Ovary (tissue), 9 donors: Measurements from ENCODE around the gene KCNJ1. TPM values are rescaled to one million over a fixed set of nuclear protein-coding genes. Genes with fewer than 3 reads are reported as not detected.

Experiments used
- DNase-seq, 5 donors: peaks; one replicate each; pipeline ENCODE4 v3.0.0-alpha.2; 2019 to 2020
- H3K27ac ChIP-seq, 2 donors: fragments of 200-600 bp; one replicate each; pipeline versions ENCODE4 v1.5.1 to v1.8.0; 2019 to 2022
- H3K27me3 ChIP-seq: fragments of 200-600 bp; one replicate; pipeline ENCODE4 v1.8.0; 2022
- H3K36me3 ChIP-seq: fragments of 200-600 bp; sonication (generic); one replicate; pipeline ENCODE4 v1.5.1; 2019
- H3K4me1 ChIP-seq: one replicate; pipeline ENCODE4 v1.8.1; 2013; ENCODE audit warnings: mild to moderate bottlenecking, moderate library complexity; ENCODE audit not compliant: insufficient read depth
- H3K4me3 ChIP-seq: fragments of 200-600 bp; sonication (generic); one replicate; pipeline ENCODE4 v1.5.1; 2017
- H3K9me3 ChIP-seq, 2 donors: fragments of 200-600 bp in 1 of 2; sonication (generic) in 1 of 2; one replicate each; pipeline versions ENCODE4 v1.5.1 to v1.8.1; 2013 to 2019; ENCODE audit warnings: mild to moderate bottlenecking in 1 of 2, moderate library complexity in 1 of 2
- EP300 ChIP-seq: sonication (generic); formaldehyde crosslinking; IDR thresholded peaks from one replicate; pipeline ENCODE4 v1.6.1; 2017; ENCODE audit warnings: antibody characterized with exemption
- POLR2A ChIP-seq: fragments of 450-650 bp; IDR thresholded peaks from one replicate; pipeline ENCODE4 v1.6.1; 2017; ENCODE audit warnings: antibody characterized with exemption, mild to moderate bottlenecking, moderate library complexity
- WGBS, 3 donors: extraction: QIAGEN DNeasy Blood & Tissue Kit in 1 of 3; methylation state at CpG; one replicate each; pipeline versions ENCODE4 v1.1.5 to v1.1.7; 2013 to 2017; 5-methylcytosine and 5-hydroxymethylcytosine counted together
- intact Hi-C, 4 donors: fragments of 100-400 bp; cut with DNase I; formaldehyde crosslinking; loops; one replicate each; pipeline versions ENCODE4 v1.11.0 to v1.15.1; 2022 to 2023
- polyA plus RNA-seq, 2 donors: library from polyadenylated mRNA; stranded (reverse); fragments of 200-250 nt in 1 of 2; fragments of 350-450 nt in 1 of 2; fragmentation: Illumina TruSeq in 1 of 2; extraction: RNeasy Lipid Tissue Mini Kit (QIAGEN cat#74804) in 1 of 2; gene quantifications; one replicate each; pipeline ENCODE4 v1.2.3, GENCODE V29; 2013 to 2014
- total RNA-seq, 7 donors: library from RNA; depleted of rRNA in 2 of 7; stranded (reverse); fragments of >200 nt in 2 of 7; fragmentation: NEBNext Ultra II Directional in 3 of 7; extraction: Animal tissue kit (Norgen Biotek cat#: 25700) in 3 of 7; gene quantifications; one replicate each; pipeline versions ENCODE4 v1.1.0 to v1.2.4, GENCODE V29; 2016 to 2023
- TF ChIP-seq, protein P1 (sequence below), 3 donors: fragments of 450-650 bp in 2 of 3; fragments of 200-600 bp in 1 of 3; IDR thresholded peaks; one replicate each; pipeline versions ENCODE4 v1.5.1 to v1.8.0; 2016 to 2022; ENCODE audit warnings: antibody characterized with exemption in 3 of 3, mild to moderate bottlenecking in 1 of 3
- donor health status: DM: no; HTN: no; CAD: no; lungs with moderate emphysema.
- donor health status: DM: no; HTN: no; CAD: no.
- donor health status: Bipolar disorder and iron deficiency.
- donor health status: DM: yes; HTN: yes; CAD: no.
- donor health status: DM: no; HTN: no; CAD: no.
- donor health status: DM: yes; HTN: yes; CAD: no.

KCNJ1 gene
- total and polyA plus RNA-seq, 9 donors, result 0.48 TPM; not detected in 8

DNA sequence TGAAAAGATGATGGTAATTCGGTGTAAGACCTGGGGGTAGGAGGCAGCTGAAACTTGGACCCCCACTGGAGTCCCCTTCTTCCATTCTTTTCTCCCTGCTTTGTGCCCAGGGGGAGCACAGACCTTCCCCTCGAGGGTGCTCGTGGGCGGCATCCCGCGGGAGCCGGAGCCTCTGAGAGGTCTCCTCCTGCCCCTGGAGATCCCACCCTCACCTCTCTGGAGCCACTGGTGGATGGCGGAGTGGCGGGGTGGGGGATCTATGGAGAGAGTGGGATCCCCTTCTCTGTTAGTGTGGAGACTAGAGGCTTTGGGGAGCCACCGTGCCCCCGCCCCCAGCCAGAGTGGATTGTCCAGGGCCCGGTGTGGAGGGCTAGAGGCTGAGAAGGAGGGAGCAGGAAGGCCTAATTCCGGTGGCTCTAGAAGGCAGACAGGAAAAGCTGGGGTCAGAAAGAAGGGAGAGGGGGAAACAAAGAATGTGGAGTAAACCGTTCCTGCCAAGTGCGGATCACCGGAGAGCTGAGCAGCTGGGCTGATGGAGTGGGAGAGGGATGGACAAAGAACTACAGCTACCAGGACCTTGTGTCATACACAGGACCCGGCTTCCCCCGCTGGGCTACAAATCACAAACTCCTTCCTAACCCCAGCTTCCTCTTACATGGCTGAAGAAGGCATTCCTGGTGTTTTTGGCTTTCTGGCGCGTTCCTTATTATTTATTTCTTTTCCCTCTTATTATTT lies 41.9 kb downstream of the KCNJ1 start:
- H3K4me1 ChIP-seq, result no peaks in the 10 kb centered on the region
- no peak for TF ChIP-seq EP300
- TF ChIP-seq, protein P1, sequence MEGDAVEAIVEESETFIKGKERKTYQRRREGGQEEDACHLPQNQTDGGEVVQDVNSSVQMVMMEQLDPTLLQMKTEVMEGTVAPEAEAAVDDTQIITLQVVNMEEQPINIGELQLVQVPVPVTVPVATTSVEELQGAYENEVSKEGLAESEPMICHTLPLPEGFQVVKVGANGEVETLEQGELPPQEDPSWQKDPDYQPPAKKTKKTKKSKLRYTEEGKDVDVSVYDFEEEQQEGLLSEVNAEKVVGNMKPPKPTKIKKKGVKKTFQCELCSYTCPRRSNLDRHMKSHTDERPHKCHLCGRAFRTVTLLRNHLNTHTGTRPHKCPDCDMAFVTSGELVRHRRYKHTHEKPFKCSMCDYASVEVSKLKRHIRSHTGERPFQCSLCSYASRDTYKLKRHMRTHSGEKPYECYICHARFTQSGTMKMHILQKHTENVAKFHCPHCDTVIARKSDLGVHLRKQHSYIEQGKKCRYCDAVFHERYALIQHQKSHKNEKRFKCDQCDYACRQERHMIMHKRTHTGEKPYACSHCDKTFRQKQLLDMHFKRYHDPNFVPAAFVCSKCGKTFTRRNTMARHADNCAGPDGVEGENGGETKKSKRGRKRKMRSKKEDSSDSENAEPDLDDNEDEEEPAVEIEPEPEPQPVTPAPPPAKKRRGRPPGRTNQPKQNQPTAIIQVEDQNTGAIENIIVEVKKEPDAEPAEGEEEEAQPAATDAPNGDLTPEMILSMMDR (IDR thresholded peaks at IDR 0.05), result no peak
- TF ChIP-seq POLR2A, result no peak
- H3K27me3 ChIP-seq, result no peaks in the 10 kb centered on the region
- no peaks in the 10 kb centered on the region for H3K36me3 ChIP-seq
- no peak overlapping the region for H3K4me3 ChIP-seq
- no peaks in the 10 kb centered on the region for H3K9me3 ChIP-seq
- H3K27ac ChIP-seq, result no peak overlapping the region
- WGBS, 3 donors, result 84 to 90% (median 89%) methylated on average over 20 of the region's 20 CpGs
- no peak for DNase-seq
- intact Hi-C loops, result loop anchor here in 1 of 4 donors (10.0 kb wide), 1 partner anchor 530 kb away; no protein-coding TSS in a partner anchor

DNA sequence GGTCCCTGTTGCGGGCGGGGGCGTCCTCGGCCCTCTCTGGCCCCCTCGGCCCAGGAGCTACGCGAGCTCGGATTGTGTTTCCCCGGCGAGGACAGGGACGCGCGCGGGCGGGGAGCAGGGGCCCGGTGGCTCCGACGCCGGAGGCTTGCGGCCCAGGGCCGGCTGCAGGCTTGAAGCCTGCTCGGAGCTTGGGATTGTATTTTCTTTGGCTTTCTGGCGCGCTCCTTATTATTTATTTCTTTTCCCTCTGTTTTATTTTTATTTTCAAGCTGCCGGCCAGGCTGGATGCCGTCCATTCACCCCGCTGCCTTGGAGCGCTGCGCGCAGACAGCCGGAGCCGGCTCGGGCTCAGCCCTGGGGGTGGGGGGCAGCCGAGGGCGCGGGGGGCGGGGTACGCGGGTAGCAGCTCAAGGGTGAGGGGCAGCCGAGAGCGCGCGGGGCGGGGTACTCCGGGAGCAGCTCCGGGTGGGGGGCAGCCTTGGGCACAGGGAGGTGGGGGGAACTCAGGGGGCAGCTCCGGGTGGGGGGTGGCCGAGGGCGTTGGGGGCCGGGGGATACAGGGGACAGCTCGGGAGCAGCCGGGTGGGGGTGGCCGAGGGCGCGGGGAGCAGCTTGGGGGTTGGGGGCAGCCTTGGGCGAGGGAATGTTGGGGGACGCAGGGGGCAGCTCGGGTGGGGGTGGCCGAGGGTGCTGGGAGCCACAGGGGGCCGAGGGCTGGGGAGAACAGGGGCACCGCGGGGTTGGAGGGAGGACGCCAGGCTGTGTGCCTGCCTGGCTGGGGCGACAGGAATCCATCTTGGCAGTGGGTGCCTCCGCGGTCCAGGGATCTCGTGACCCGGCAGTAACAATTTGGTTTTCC lies 42.7 kb downstream of the KCNJ1 start:
- intact Hi-C loops, result loop anchor here in 2 of 4 donors (5.0 to 10.0 kb wide), 2 partner anchors 192 to 530 kb away; no protein-coding TSS in a partner anchor
- H3K4me3 ChIP-seq, result no peak overlapping the region
- peak overlapping the region in 1 of 2 donors; percentile 36 for H3K27ac ChIP-seq
- DNase-seq, result peak in 3 of 5 donors; percentile 53 to 67 (median 55)
- no peak for TF ChIP-seq POLR2A
- TF ChIP-seq EP300, result no peak
- no peaks in the 10 kb centered on the region for H3K27me3 ChIP-seq
- 18 to 28% (median 19%) methylated on average over 48 to 68 of the region's 68 CpGs for WGBS, 3 donors
- H3K36me3 ChIP-seq, result no peaks in the 10 kb centered on the region
- no peaks in the 10 kb centered on the region for H3K4me1 ChIP-seq
- no peaks in the 10 kb centered on the region for H3K9me3 ChIP-seq

DNA sequence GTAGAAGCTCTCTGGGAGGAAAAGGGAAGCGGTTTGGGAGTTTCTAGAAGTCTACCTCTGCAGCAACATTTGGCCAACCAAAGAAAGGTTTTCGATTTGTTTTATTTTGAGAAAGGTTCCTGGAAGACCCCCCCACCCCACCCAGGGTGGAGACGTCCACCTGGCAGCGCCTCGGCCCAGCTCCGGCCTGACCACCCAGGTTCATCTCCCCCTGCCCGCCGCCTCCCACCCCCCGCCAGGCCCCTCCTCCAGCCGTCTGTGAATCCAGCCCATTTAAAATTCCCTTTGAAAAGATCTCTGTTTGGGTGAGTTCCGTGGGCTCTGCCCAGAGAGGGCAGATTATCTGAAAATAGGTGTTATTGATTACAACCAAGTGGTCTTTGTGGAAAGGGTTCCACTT lies 43.3 kb downstream of the KCNJ1 start:
- Histone ChIP-seq H3K9me3 (no peaks in the 10 kb centered on the region), H3K4me1 (no peaks in the 10 kb centered on the region), H3K4me3 (no peak overlapping the region), H3K27ac (peak overlapping the region in 1 of 2 donors; percentile 36), H3K27me3 (no peaks in the 10 kb centered on the region), H3K36me3 (no peaks in the 10 kb centered on the region)
- WGBS, 3 donors, result 39 to 58% (median 53%) methylated on average over 11 of the region's 11 CpGs
- intact Hi-C loops, result loop anchor here in 2 of 4 donors (5.0 to 10.0 kb wide), 2 partner anchors 191 to 529 kb away; no protein-coding TSS in a partner anchor
- TF ChIP-seq, protein P1 (IDR thresholded peaks at IDR 0.05), result no peak
- TF ChIP-seq POLR2A (no peak), EP300 (no peak)
- DNase-seq, result no peak

DNA sequence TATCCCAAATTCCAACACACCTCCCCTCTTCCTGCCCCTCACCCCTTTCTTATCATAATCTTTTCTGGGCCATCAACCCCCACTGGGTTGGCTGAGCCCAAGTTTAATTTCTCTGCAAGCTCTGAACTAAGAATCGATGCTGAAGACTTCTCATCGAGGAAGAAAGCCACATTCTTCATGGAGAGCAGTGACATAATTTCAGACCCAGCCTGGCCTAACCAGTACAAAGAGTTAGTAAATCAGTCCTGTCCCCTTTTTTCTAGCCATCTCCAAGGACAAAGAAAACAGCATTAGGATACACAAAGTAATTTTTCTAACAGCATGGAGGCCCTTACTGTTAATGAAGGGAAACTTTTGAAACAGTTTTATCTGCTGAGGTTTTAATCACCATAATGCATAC lies 45.0 kb downstream of the KCNJ1 start:
- intact Hi-C loops, result loop anchor here in 2 of 4 donors (5.0 to 10.0 kb wide), 2 partner anchors 190 to 527 kb away; no protein-coding TSS in a partner anchor
- TF ChIP-seq POLR2A (no peak), EP300 (no peak)
- TF ChIP-seq, protein P1 (IDR thresholded peaks at IDR 0.05), result no peak
- 92 to 98% (median 97%) methylated on average over 2 of the region's 2 CpGs for WGBS, 3 donors

More for the DNA sequence above, 45.0 kb downstream of the KCNJ1 start:
- H3K4me3 ChIP-seq, result no peak overlapping the region
- no peaks in the 10 kb centered on the region for H3K36me3 ChIP-seq
- H3K27ac ChIP-seq, result no peak overlapping the region
- H3K4me1 ChIP-seq, result no peaks in the 10 kb centered on the region
- H3K27me3 ChIP-seq, result no peaks in the 10 kb centered on the region
- DNase-seq, result no peak
- no peaks in the 10 kb centered on the region for H3K9me3 ChIP-seq
